K562 (cell line): ENCODE data around the gene SLC2A9. TPM values are rescaled to one million over a fixed set of nuclear protein-coding genes. Genes with fewer than 3 reads are reported as not detected.

ENCODE experiments used
- ATAC-seq: fragments of 200-7000 bp; cut with Tn5 transposase; 3 replicates; pipeline ENCODE4 v1.9.1; 2020; ENCODE audit warnings: moderate library complexity
- BruUV-seq: library from RNA; stranded (reverse); fragments of 400-500 nt; replicated peaks from 2 replicates; lab custom pipeline; 2021; lab: Mats Ljungman, UMichigan
- CTCF ChIA-PET: fragments of 300-600 bp; formaldehyde crosslinking; extraction: SDS; loops from one replicate; lab custom pipeline; 2021; ENCODE audit warnings: low intra/inter-chr PET ratio; lab: Yijun Ruan, JAX
- POLR2A ChIA-PET: fragments of 300-600, 350-650 bp; sonication (Branson Sonifier 250); formaldehyde crosslinking; extraction: SDS; loops from one replicate; lab custom pipeline; 2021; ENCODE audit warnings: antibody characterized with exemption, inconsistent platforms; lab: Yijun Ruan, JAX
- DNase-seq, 4 experiments: peaks; one replicate each; pipeline versions ENCODE4 v3.0.0 to v3.0.0-alpha.2; 2011 to 2018; ENCODE audit warnings: low spot score in 3 of 4, mixed read lengths in 3 of 4; ENCODE audit errors: extremely low read depth in 1 of 4
- FAIRE-seq: peaks from 2 replicates; lab custom pipeline; 2011; peaks lifted over from hg19 to GRCh38; lab: Jason Lieb, UNC
- H2AFZ ChIP-seq: 2 replicates; pipeline ENCODE4 v1.6.0; 2011; ENCODE audit warnings: low read depth, low read length, control low read depth, inconsistent platforms
- H3K27ac ChIP-seq: fragments of 200-600 bp; 3 replicates; pipeline ENCODE4 v1.8.0; 2011; ENCODE audit warnings: low read depth, mild to moderate bottlenecking, control low read depth, inconsistent platforms, low read length, moderate library complexity, mixed read lengths; ENCODE audit errors: extremely low read depth
- H3K27me3 ChIP-seq, 2 experiments: fragments of 300-600 bp in 1 of 2; 2 replicates in 1 of 2; 3 replicates in 1 of 2; pipeline versions ENCODE4 v1.6.0 to v1.8.0; 2011; ENCODE audit warnings: inconsistent platforms in 2 of 2, low read length in 2 of 2, mild to moderate bottlenecking in 1 of 2, mixed read lengths in 1 of 2, moderate library complexity in 1 of 2; ENCODE audit not compliant: control insufficient read depth in 2 of 2, insufficient read depth in 2 of 2
- H3K36me3 ChIP-seq: fragments of 300-600 bp; 3 replicates; pipeline ENCODE4 v1.8.0; 2011; ENCODE audit warnings: mild to moderate bottlenecking, low read length, inconsistent platforms; ENCODE audit not compliant: control insufficient read depth, insufficient read depth
- H3K4me1 ChIP-seq, 2 experiments: fragments of 200-600 bp in 1 of 2; replicated peaks in 1 of 2; 2 replicates in 1 of 2; 3 replicates in 1 of 2; pipeline versions ENCODE4 v1.5.1 to v1.8.0; 2011; ENCODE audit warnings: inconsistent platforms in 2 of 2, low read length in 2 of 2, mild to moderate bottlenecking in 1 of 2, mixed read lengths in 1 of 2, moderate library complexity in 1 of 2; ENCODE audit not compliant: control insufficient read depth in 2 of 2, insufficient read depth in 2 of 2
- H3K4me2 ChIP-seq: 2 replicates; pipeline ENCODE4 v1.6.1; 2011; ENCODE audit warnings: low read length, control low read depth, inconsistent platforms, mixed read lengths; ENCODE audit not compliant: insufficient read depth
- H3K4me3 ChIP-seq: fragments of 200-600 bp; sonication (generic), shearing (Covaris generic); 2 replicates; pipeline ENCODE4 v1.5.1; 2016; ENCODE audit warnings: control low read depth, inconsistent platforms
- H3K79me2 ChIP-seq: fragments of 200-600 bp; 3 replicates; pipeline ENCODE4 v1.8.0; 2011; ENCODE audit warnings: low read length, inconsistent platforms; ENCODE audit not compliant: control insufficient read depth, insufficient read depth
- H3K9ac ChIP-seq, 2 experiments: 2 replicates each; pipeline versions ENCODE4 v1.6.0 to v1.6.1; 2011; ENCODE audit warnings: low read depth in 2 of 2, low read length in 2 of 2, control low read depth in 1 of 2, inconsistent platforms in 1 of 2, mild to moderate bottlenecking in 1 of 2, mixed read lengths in 1 of 2; ENCODE audit not compliant: insufficient read depth in 1 of 2
- H3K9me1 ChIP-seq: one replicate; pipeline ENCODE4 v1.6.0; 2011; ENCODE audit warnings: inconsistent platforms, mild to moderate bottlenecking, low read length, moderate library complexity; ENCODE audit not compliant: control insufficient read depth, insufficient read depth
- H3K9me3 ChIP-seq: replicated peaks from 2 replicates; pipeline ENCODE4 v1.5.1; 2011; ENCODE audit warnings: low read depth, low read length, inconsistent platforms; ENCODE audit not compliant: control insufficient read depth, insufficient read depth
- H4K20me1 ChIP-seq: replicated peaks from 2 replicates; pipeline ENCODE4 v1.6.1; 2011; ENCODE audit warnings: low read length, inconsistent platforms, mixed read lengths; ENCODE audit not compliant: control insufficient read depth, insufficient read depth
- CBFB ChIP-seq: sonication (generic); formaldehyde crosslinking; IDR thresholded peaks from 2 replicates; pipeline ENCODE4 v1.4.0; 2020; ENCODE audit warnings: mild to moderate bottlenecking, missing genetic modification reagents
- CTCFL ChIP-seq: IDR thresholded peaks from 2 replicates; pipeline ENCODE4 v1.6.1; 2011; ENCODE audit warnings: borderline replicate concordance, low read depth, mild to moderate bottlenecking, moderate library complexity, low read length; ENCODE audit not compliant: insufficient read depth, poor library complexity, severe bottlenecking
- FOXA1 ChIP-seq: fragments of 450-650 bp; IDR thresholded peaks from 2 replicates; pipeline ENCODE4 v1.6.1; 2016; ENCODE audit warnings: mild to moderate bottlenecking, borderline replicate concordance
- GABPB1 ChIP-seq: sonication (generic); formaldehyde crosslinking; IDR thresholded peaks from 2 replicates; pipeline ENCODE4 v1.8.0; 2022; ENCODE audit warnings: mild to moderate bottlenecking, missing genetic modification reagents
- KLF13 ChIP-seq: fragments of 450-650 bp; IDR thresholded peaks from 2 replicates; pipeline ENCODE4 v1.6.1; 2016; ENCODE audit warnings: missing genetic modification characterization, low read depth, mild to moderate bottlenecking, missing compliant biosample characterization, moderate library complexity, borderline replicate concordance
- KLF16 ChIP-seq: IDR thresholded peaks from 2 replicates; pipeline ENCODE4 v1.6.1; 2016; ENCODE audit warnings: antibody characterized with exemption
- RREB1 ChIP-seq: fragments of 250-450 bp; sonication (Bioruptor Pico); IDR thresholded peaks from 2 replicates; pipeline ENCODE4 v1.4.0; 2020
- ZBTB2 ChIP-seq: fragments of 450-650 bp; IDR thresholded peaks from 2 replicates; pipeline ENCODE4 v1.6.1; 2016; ENCODE audit warnings: antibody characterized with exemption
- ZNF12 ChIP-seq: sonication (generic); formaldehyde crosslinking; IDR thresholded peaks from 2 replicates; pipeline ENCODE4 v1.4.0; 2020; ENCODE audit warnings: mild to moderate bottlenecking, missing genetic modification reagents
- ZNF124 ChIP-seq: sonication (generic); formaldehyde crosslinking; IDR thresholded peaks from 2 replicates; pipeline ENCODE4 v1.8.1; 2022; ENCODE audit warnings: missing genetic modification reagents
- ZNF253 ChIP-seq: fragments of 250-450 bp; sonication (Bioruptor Pico); conservative IDR thresholded peaks from 2 replicates; pipeline ENCODE4 v1.6.1; 2021; ENCODE audit warnings: mild to moderate bottlenecking
- ZNF77 ChIP-seq: fragments of 250-450 bp; sonication (Bioruptor Pico); IDR thresholded peaks from 2 replicates; pipeline ENCODE4 v1.5.0; 2020
- WGBS: fragments of 100-300 bp; shearing (Covaris generic); methylation state at CpG from one replicate; pipeline ENCODE4 v1.1.6; 2016; ENCODE audit warnings: low coverage, mixed read lengths; ENCODE audit not compliant: insufficient coverage; ENCODE audit errors: missing lambda C conversion rate; 5-methylcytosine and 5-hydroxymethylcytosine counted together
- in situ Hi-C: fragments of 300-500 bp; cut with MboI; formaldehyde crosslinking; loops from 4 replicates; pipeline ENCODE4 v1.15.0; 2018; ENCODE audit warnings: inconsistent platforms, mixed read lengths
- intact Hi-C: fragments of 100-400 bp; cut with micrococcal nuclease; formaldehyde crosslinking; loops from 2 replicates; pipeline ENCODE4 v1.14.2; 2022
- polyA plus RNA-seq, 8 experiments: library from polyadenylated mRNA; depleted of rRNA in 4 of 8; stranded (reverse) in 5 of 8; unstranded in 3 of 8; fragments of >200 nt; fragmentation: Nextera tagmentation in 2 of 8; fragmentation: Illumina TruSeq in 1 of 8; extraction: Ambion mirVana in 2 of 8; extraction: Trizol in 1 of 8; gene quantifications; 2 replicates each; pipeline versions ENCODE4 v1.2.1 to v1.2.3, GENCODE V29; 2011 to 2014; ENCODE audit warnings: inconsistent platforms in 1 of 8, missing spikeins in 1 of 8
- total RNA-seq, 7 experiments: library from RNA; depleted of rRNA in 6 of 7; stranded (reverse); fragments of >200 nt in 6 of 7; fragmentation: Illumina TruSeq in 2 of 7; extraction: Trizol in 2 of 7; gene quantifications; 2 replicates each; pipeline versions ENCODE4 v1.2.1 to v1.2.3, GENCODE V29; 2011 to 2021; ENCODE audit warnings: low replicate concordance in 1 of 7

The SLC2A9 gene
- total and polyA plus RNA-seq, 9 of the 15 experiments (the other 6 are each of a cell fraction or from before 2014, with no cell fraction given) = 0.15 to 1.9 (median 0.76) TPM

GRCh38 chr4:9903317-9903716 lies 118.0 kb downstream of the SLC2A9 start:
- intact Hi-C loops (no loop called here), in situ Hi-C loops (no loop called here)
- ATAC-seq = no peak
- no peaks in the 10 kb centered on the region for H4K20me1 ChIP-seq
- WGBS = 0% methylated on average over 3 of the region's 3 CpGs
- POLR2A ChIA-PET = no interaction called here
- H3K4me2 ChIP-seq = no peak overlapping the region
- H3K4me1 ChIP-seq = no peaks in the 10 kb centered on the region
- no peak overlapping the region for H3K4me3 ChIP-seq
- no peak overlapping the region for H3K9ac ChIP-seq
- no peaks in the 10 kb centered on the region for H3K36me3 ChIP-seq
- H3K27ac ChIP-seq = no peak overlapping the region
- CTCF ChIA-PET = no interaction called here
- no peak for DNase-seq
- peaks cover 0 to 10% of the 10 kb centered on the region in 2 experiments; a peak in 1 of 5 replicates for H3K27me3 ChIP-seq
- H3K9me3 ChIP-seq = no peaks in the 10 kb centered on the region
- H3K79me2 ChIP-seq = no peaks in the 10 kb centered on the region
- no peak for FAIRE-seq
- H2AFZ ChIP-seq = no peak overlapping the region
- no peaks in the 10 kb centered on the region for H3K9me1 ChIP-seq
- BruUV-seq = no TSS peak
- TF ChIP-seq ZNF12 (no peak), RREB1 (CRISPR knock-in tag) (no peak), ZNF77 (CRISPR knock-in tag) (no peak), KLF16 (no peak), KLF13 (no peak), ZNF124 (no peak), GABPB1 (no peak), CBFB (CRISPR knock-in tag) (no peak), CTCFL (no peak), ZBTB2 (no peak), FOXA1 (no peak), ZNF253 (CRISPR knock-in tag) (no peak)
